Esophagus muscularis mucosa (tissue), 4 donors: Measurements from ENCODE around the gene TNFRSF25. TPM values are rescaled to one million over a fixed set of nuclear protein-coding genes. Genes with fewer than 3 reads are reported as not detected.
A peak's percentile ranks its signal among the peaks of the same experiment; 100 is the strongest.

Experiments
- DNase-seq: peaks from one replicate; pipeline ENCODE4 v3.0.0-alpha.2; 2017; ENCODE audit errors: extremely low spot score
- H3K27ac ChIP-seq, 4 donors: fragments of 200-600 bp; sonication (generic); replicated peaks in 1 of 4; 1 replicate in 3 of 4; 2 replicates in 1 of 4; pipeline ENCODE4 v1.5.1; 2016 to 2019; ENCODE audit warnings: mild to moderate bottlenecking in 1 of 4
- H3K27me3 ChIP-seq, 4 donors: fragments of 200-600 bp; sonication (generic); one replicate each; pipeline versions ENCODE4 v1.5.1 to v1.6.0; 2016 to 2019
- H3K36me3 ChIP-seq, 4 donors: fragments of 200-600 bp; sonication (generic); one replicate each; pipeline ENCODE4 v1.5.1; 2016 to 2019
- H3K4me1 ChIP-seq, 4 donors: fragments of 200-600 bp; sonication (generic); one replicate each; pipeline ENCODE4 v1.5.1; 2016 to 2019
- H3K4me3 ChIP-seq, 4 donors: fragments of 200-600 bp; sonication (generic); 1 replicate in 2 of 4; 2 replicates in 2 of 4; pipeline ENCODE4 v1.5.1; 2016 to 2019; ENCODE audit warnings: mild to moderate bottlenecking in 4 of 4, moderate library complexity in 1 of 4
- H3K9me3 ChIP-seq, 4 donors: fragments of 200-600 bp; sonication (generic); 1 replicate in 3 of 4; 2 replicates in 1 of 4; pipeline ENCODE4 v1.5.1; 2016 to 2019
- CTCF ChIP-seq, 3 experiments: fragments of 200-600 bp in 2 of 3; fragments of 450-650 bp in 1 of 3; sonication (generic) in 2 of 3; IDR thresholded peaks; one replicate each; pipeline ENCODE4 v1.5.1; 2017 to 2019; ENCODE audit warnings: antibody characterized with exemption in 3 of 3, mild to moderate bottlenecking in 2 of 3, moderate library complexity in 1 of 3
- EP300 ChIP-seq: sonication (generic); formaldehyde crosslinking; IDR thresholded peaks from one replicate; pipeline ENCODE4 v1.6.1; 2017; ENCODE audit warnings: antibody characterized with exemption
- POLR2A ChIP-seq: fragments of 450-650 bp; IDR thresholded peaks from one replicate; pipeline ENCODE4 v1.6.1; 2017; ENCODE audit warnings: antibody characterized with exemption, moderate library complexity, mild to moderate bottlenecking, low read depth
- POLR2AphosphoS5 ChIP-seq, 2 donors: sonication (generic); formaldehyde crosslinking; IDR thresholded peaks; one replicate each; pipeline ENCODE4 v1.6.1; 2017; ENCODE audit warnings: antibody characterized with exemption in 2 of 2
- WGBS: methylation state at CpG from one replicate; pipeline ENCODE4 v1.1.5; 2018; 5-methylcytosine and 5-hydroxymethylcytosine counted together
- intact Hi-C: fragments of 100-400 bp; cut with DNase I; formaldehyde crosslinking; loops from one replicate; pipeline ENCODE4 v1.15.1; 2023
- total RNA-seq, 4 donors: library from RNA; depleted of rRNA; stranded (reverse); fragments of >200 nt; gene quantifications; one replicate each; pipeline versions ENCODE4 v1.1.0 to v1.2.1, GENCODE V29; 2016

The TNFRSF25 gene
- total RNA-seq, 4 donors from 2014 or later = 2.5 to 9.1 (median 9.1) TPM

DNA sequence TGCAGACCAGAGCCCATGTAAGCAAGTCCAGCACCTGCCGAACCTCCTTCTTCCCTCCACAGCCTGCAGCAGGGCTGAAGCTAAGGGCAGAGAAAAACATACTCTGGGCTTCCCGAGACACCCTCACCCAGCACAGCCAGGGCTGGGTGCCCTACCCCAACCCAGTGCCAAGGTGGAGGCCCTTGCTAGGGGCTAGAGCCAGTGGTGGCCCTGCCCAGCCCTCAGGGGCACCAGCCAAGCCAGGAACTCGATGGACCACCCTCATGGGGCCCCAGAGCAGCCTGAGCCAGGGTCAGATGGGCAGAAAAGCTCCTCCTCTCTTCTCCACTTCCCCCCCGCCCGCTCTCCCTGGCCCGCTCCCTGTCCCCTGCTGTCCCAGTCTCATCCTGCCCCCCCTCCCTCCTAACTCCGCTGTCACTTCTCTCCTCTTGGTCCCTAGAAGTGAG is 15.9 kb downstream of the TNFRSF25 start:
- Histone ChIP-seq H3K36me3 (no peaks in the 10 kb centered on the region), H3K9me3 (no peaks in the 10 kb centered on the region), H3K4me1 (peaks cover 10 to 41% (median 37%) of the 10 kb centered on the region in 4 donors), H3K27ac (no peak overlapping the region), H3K4me3 (no peak overlapping the region), H3K27me3 (peaks cover 0 to 100% (median 49%) of the 10 kb centered on the region in 4 donors)
- 16% methylated on average over 4 of the region's 7 CpGs for WGBS
- DNase-seq = no peak
- intact Hi-C loops = no loop called here
- TF ChIP-seq CTCF (IDR thresholded peaks at IDR 0.05) = no peak
- no peak for TF ChIP-seq EP300

GRCh38 chr1:6448749-6449631 is 17.0 kb downstream of the TNFRSF25 start:
- no peak for TF ChIP-seq POLR2A
- TF ChIP-seq POLR2AphosphoS5 (IDR thresholded peaks at IDR 0.05) = no peak
- TF ChIP-seq EP300 = no peak
- TF ChIP-seq CTCF (IDR thresholded peaks at IDR 0.05) = no peak
- H3K27ac ChIP-seq = no peak overlapping the region
- DNase-seq = no peak
- peak overlapping the region; percentile 25 to 51 (median 34) for H3K4me3 ChIP-seq
- peaks cover 0 to 97% (median 49%) of the 10 kb centered on the region in 4 donors for H3K27me3 ChIP-seq
- H3K4me1 ChIP-seq = peaks cover 10 to 31% (median 27%) of the 10 kb centered on the region in 4 donors
- H3K36me3 ChIP-seq = no peaks in the 10 kb centered on the region
- WGBS = 20% methylated on average over 13 of the region's 66 CpGs
- intact Hi-C loops = no loop called here
- H3K9me3 ChIP-seq = no peaks in the 10 kb centered on the region

DNA sequence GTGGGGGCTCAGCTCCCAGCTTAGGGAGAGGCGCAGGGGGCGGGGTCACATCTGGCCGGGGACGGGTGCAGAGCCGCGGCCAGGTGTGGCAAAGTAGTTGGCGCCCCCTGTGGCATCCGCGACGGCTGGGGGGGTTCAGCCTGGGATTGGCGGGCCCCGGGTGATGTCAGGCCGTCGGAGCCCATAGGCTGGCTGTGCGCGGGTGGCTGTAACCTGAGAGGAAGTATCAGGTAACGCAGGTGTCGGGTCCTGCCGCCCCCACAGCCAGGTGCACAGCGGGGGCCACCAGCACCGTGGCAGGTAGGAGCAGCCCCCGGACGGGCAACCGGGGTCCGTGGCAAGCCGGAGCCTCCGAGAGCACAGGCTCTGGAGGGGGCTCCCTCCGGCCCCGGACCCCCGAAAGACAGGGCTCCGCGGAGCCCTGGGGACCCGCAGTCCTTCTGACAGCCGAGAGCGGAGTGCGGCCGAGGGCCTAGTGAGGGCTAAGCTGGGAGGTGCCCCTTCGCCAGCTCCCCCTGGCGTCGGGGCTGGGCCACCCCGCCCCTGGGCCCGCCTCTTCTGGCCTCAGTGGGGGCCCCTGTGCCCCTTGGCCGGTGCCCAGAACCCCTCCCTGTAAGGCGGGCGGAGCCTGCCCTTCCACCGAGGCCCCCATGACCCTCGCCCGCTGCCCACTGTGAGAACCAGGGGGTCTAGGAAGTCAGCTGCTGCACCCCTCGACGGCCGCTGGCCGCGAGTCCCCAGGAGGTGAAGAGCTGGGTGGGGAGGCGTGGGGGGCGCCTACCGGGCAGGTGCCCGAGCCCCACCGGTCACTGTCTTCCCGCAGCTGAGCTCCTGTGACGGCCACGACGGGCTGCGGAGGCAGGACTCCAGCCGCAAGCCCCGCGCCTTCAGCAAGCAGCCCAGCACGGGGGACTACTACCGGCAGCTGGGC is 17.9 kb downstream of the TNFRSF25 start:
- H3K4me1 ChIP-seq = peaks cover 10 to 28% (median 25%) of the 10 kb centered on the region in 4 donors
- peak overlapping the region; percentile 25 to 51 (median 34) for H3K4me3 ChIP-seq
- H3K27ac ChIP-seq = no peak overlapping the region
- TF ChIP-seq POLR2A (no peak), POLR2AphosphoS5 (IDR thresholded peaks at IDR 0.05) (no peak), EP300 (no peak), CTCF (IDR thresholded peaks at IDR 0.05) (no peak)
- peaks cover 0 to 96% (median 46%) of the 10 kb centered on the region in 4 donors for H3K27me3 ChIP-seq
- H3K9me3 ChIP-seq = no peaks in the 10 kb centered on the region
- intact Hi-C loops = no loop called here
- 0% methylated on average over 11 of the region's 68 CpGs for WGBS
- no peaks in the 10 kb centered on the region for H3K36me3 ChIP-seq
- no peak for DNase-seq

DNA sequence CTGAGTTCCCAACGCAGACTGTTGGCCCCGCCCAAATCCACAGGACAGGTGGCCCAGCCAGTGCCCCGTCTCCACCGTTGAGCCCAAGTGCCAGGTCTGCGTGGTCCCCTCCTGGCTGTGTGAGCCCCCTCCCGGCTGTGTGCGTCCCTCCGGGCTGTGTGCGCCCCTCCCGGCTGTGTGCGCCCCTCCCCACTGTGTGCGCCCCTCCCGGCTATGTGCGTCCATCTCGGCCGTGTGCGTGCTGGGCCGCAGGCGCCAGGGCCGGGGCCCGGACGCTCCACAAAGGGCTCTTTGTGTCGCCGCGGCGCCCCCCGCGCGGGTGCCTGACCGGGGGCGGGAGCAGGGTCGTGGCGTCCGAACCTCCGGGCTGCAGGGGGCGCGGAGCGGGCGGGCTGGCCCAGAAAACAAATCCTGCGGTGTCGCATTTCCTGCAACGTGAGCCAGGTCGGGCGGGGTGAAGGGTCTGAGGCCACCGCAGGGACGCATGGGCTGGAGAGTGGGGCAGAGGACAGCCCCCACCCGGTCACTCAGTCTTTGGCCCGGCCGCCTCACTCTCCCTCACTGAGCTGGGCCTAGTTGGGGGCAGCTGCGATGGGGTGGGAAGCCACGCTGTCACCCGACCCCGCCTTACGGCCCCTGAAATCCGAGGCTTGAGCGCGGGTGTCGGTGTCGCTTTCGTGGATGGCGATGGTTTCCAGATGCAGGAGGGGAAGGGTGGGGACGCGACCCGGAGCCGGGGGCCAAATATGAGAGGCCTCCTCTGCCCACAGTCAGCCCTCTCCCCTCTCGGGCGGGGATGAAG is 18.8 kb downstream of the TNFRSF25 start:
- intact Hi-C loops = no loop called here
- peak overlapping the region in 3 of 4 donors; percentile 6 to 34 (median 22) for H3K4me3 ChIP-seq

More for the DNA sequence above, 18.8 kb downstream of the TNFRSF25 start:
- WGBS = 2% methylated on average over 16 of the region's 67 CpGs
- TF ChIP-seq POLR2AphosphoS5 (IDR thresholded peaks at IDR 0.05) (no peak), EP300 (no peak), POLR2A (no peak), CTCF (IDR thresholded peaks at IDR 0.05) (no peak)
- peaks cover 10 to 28% (median 25%) of the 10 kb centered on the region in 4 donors for H3K4me1 ChIP-seq
- no peaks in the 10 kb centered on the region for H3K36me3 ChIP-seq
- peaks cover 0 to 94% (median 46%) of the 10 kb centered on the region in 4 donors for H3K27me3 ChIP-seq
- DNase-seq = no peak
- no peak overlapping the region for H3K27ac ChIP-seq
- H3K9me3 ChIP-seq = no peaks in the 10 kb centered on the region
